Body of pancreas (tissue), 4 donors: Measurements from ENCODE around the gene KIF16B. TPM values are rescaled to one million over a fixed set of nuclear protein-coding genes. Genes with fewer than 3 reads are reported as not detected.

Experiments used
- ATAC-seq: fragments of 150-250 bp; one replicate; pipeline ENCODE4 v1.9.1; 2016
- DNase-seq, 4 donors: peaks; one replicate each; pipeline ENCODE4 v3.0.0-alpha.2; 2019
- H3K27ac ChIP-seq, 4 donors: fragments of 200-600 bp; sonication (generic); 1 replicate in 3 of 4; 2 replicates in 1 of 4; pipeline versions ENCODE4 v1.5.1 to v1.6.1; 2016 to 2019; ENCODE audit warnings: mild to moderate bottlenecking in 1 of 4, mixed read lengths in 1 of 4, moderate library complexity in 1 of 4
- H3K27me3 ChIP-seq, 2 donors: fragments of 200-600 bp; sonication (generic); one replicate each; pipeline ENCODE4 v1.6.0; 2016; ENCODE audit warnings: mild to moderate bottlenecking in 1 of 2
- H3K36me3 ChIP-seq, 2 donors: fragments of 200-600 bp; sonication (generic); replicated peaks in 1 of 2; 2 replicates each; pipeline ENCODE4 v1.5.1; 2016; ENCODE audit warnings: low read depth in 2 of 2; ENCODE audit not compliant: insufficient read depth in 1 of 2
- H3K4me1 ChIP-seq: fragments of 200-600 bp; sonication (generic); one replicate; pipeline ENCODE4 v1.6.0; 2016
- H3K4me3 ChIP-seq, 2 donors: fragments of 200-600 bp; sonication (generic); 1 replicate in 1 of 2; 2 replicates in 1 of 2; pipeline ENCODE4 v1.5.1; 2016 to 2019
- H3K9me3 ChIP-seq, 3 donors: fragments of 200-600 bp; sonication (generic); 1 replicate in 2 of 3; 2 replicates in 1 of 3; pipeline ENCODE4 v1.5.1; 2016
- CTCF ChIP-seq, 7 experiments: fragments of 450-650 bp in 4 of 7; fragments of 200-600 bp in 3 of 7; sonication (generic) in 3 of 7; IDR thresholded peaks; one replicate each; pipeline ENCODE4 v1.5.1; 2016 to 2019; ENCODE audit warnings: antibody characterized with exemption in 7 of 7
- POLR2A ChIP-seq, 3 donors: fragments of 450-650 bp; IDR thresholded peaks; one replicate each; pipeline ENCODE4 v1.6.1; 2016; ENCODE audit warnings: antibody characterized with exemption in 3 of 3, mild to moderate bottlenecking in 2 of 3
- WGBS, 2 donors: methylation state at CpG; one replicate each; pipeline ENCODE4 v1.1.5; 2017; 5-methylcytosine and 5-hydroxymethylcytosine counted together
- intact Hi-C: fragments of 100-400 bp; cut with DNase I; formaldehyde crosslinking; loops from one replicate; pipeline ENCODE4 v1.15.1; 2023
- total RNA-seq, 2 donors: library from RNA; depleted of rRNA; stranded (reverse); fragments of >200 nt; gene quantifications; one replicate each; pipeline ENCODE4 v1.1.0, GENCODE V29; 2016

KIF16B gene
- total RNA-seq, 2 donors from 2014 or later, result 13.7 to 55.0 TPM

GRCh38 chr20:16404171-16404570, 169.1 kb downstream of the KIF16B start:
- H3K4me1 ChIP-seq, result no peaks in the 10 kb centered on the region
- no peak overlapping the region for H3K27ac ChIP-seq
- 79 to 86% methylated on average over 5 of the region's 5 CpGs for WGBS, 2 donors
- DNase-seq, result no peak
- intact Hi-C loops, result no loop called here
- H3K36me3 ChIP-seq, result no peaks in the 10 kb centered on the region
- no peaks in the 10 kb centered on the region for H3K27me3 ChIP-seq
- no peak for ATAC-seq
- TF ChIP-seq CTCF (IDR thresholded peaks at IDR 0.05) (no peak), POLR2A (IDR thresholded peaks at IDR 0.05) (no peak)
- no peak overlapping the region for H3K4me3 ChIP-seq
- H3K9me3 ChIP-seq, result no peaks in the 10 kb centered on the region

GRCh38 chr20:16400234-16400633, 173.0 kb downstream of the KIF16B start:
- TF ChIP-seq POLR2A (IDR thresholded peaks at IDR 0.05) (no peak), CTCF (IDR thresholded peaks at IDR 0.05) (no peak)
- H3K9me3 ChIP-seq, result no peaks in the 10 kb centered on the region
- H3K36me3 ChIP-seq, result no peaks in the 10 kb centered on the region
- H3K4me1 ChIP-seq, result peaks cover 5% of the 10 kb centered on the region
- H3K27ac ChIP-seq, result no peak overlapping the region
- no peak for ATAC-seq
- intact Hi-C loops, result no loop called here
- no peak for DNase-seq
- H3K27me3 ChIP-seq, result no peaks in the 10 kb centered on the region
- no peak overlapping the region for H3K4me3 ChIP-seq

GRCh38 chr20:16399801-16400200, 173.4 kb downstream of the KIF16B start:
- Histone ChIP-seq H3K27ac (no peak overlapping the region), H3K27me3 (no peaks in the 10 kb centered on the region), H3K36me3 (no peaks in the 10 kb centered on the region), H3K4me1 (peaks cover 5% of the 10 kb centered on the region), H3K4me3 (no peak overlapping the region), H3K9me3 (no peaks in the 10 kb centered on the region)
- ATAC-seq (no peak), DNase-seq (no peak)
- intact Hi-C loops, result no loop called here
- TF ChIP-seq POLR2A (IDR thresholded peaks at IDR 0.05), result no peak
- TF ChIP-seq CTCF (IDR thresholded peaks at IDR 0.05), result no peak

- WGBS, 2 donors, result 18 to 21% methylated on average over 4 of the region's 4 CpGs
- no peak for TF ChIP-seq POLR2A (IDR thresholded peaks at IDR 0.05)
- no peak for TF ChIP-seq CTCF (IDR thresholded peaks at IDR 0.05)
- peak; percentile 11 to 45 (median 20) for DNase-seq
- no peaks in the 10 kb centered on the region for H3K36me3 ChIP-seq
- no peaks in the 10 kb centered on the region for H3K27me3 ChIP-seq
- no peaks in the 10 kb centered on the region for H3K9me3 ChIP-seq
- peaks cover 20% of the 10 kb centered on the region for H3K4me1 ChIP-seq
- intact Hi-C loops, result no loop called here
- no peak overlapping the region for H3K27ac ChIP-seq
- ATAC-seq, result peak; percentile 33
- no peak overlapping the region for H3K4me3 ChIP-seq
Measured at GRCh38 chr20:16397086-16397485, 176.2 kb downstream of the KIF16B start.

GRCh38 chr20:16395366-16395765, 177.9 kb downstream of the KIF16B start:
- 92 to 96% methylated on average over 1 of the region's 1 CpG for WGBS, 2 donors

More at GRCh38 chr20:16395366-16395765, 177.9 kb downstream of the KIF16B start:
- Histone ChIP-seq H3K4me3 (no peak overlapping the region), H3K27ac (no peak overlapping the region), H3K9me3 (no peaks in the 10 kb centered on the region), H3K4me1 (peaks cover 20% of the 10 kb centered on the region), H3K36me3 (no peaks in the 10 kb centered on the region), H3K27me3 (no peaks in the 10 kb centered on the region)
- intact Hi-C loops, result no loop called here
- DNase-seq (no peak), ATAC-seq (no peak)
- TF ChIP-seq POLR2A (IDR thresholded peaks at IDR 0.05), result no peak
- no peak for TF ChIP-seq CTCF (IDR thresholded peaks at IDR 0.05)
